Neural progenitor cell (in vitro differentiated cells): ENCODE measurements around the gene MCCC2. TPM values are rescaled to one million over a fixed set of nuclear protein-coding genes. Genes with fewer than 3 reads are reported as not detected.
"Not testable (repeated sequence)": the region's sequence is repeated elsewhere in the genome, so short reads cannot be mapped to it uniquely, and the experiment has no call there.

Experiments
- DNase-seq: peaks from one replicate; pipeline ENCODE4 v3.0.0-alpha.2; 2016; ENCODE audit warnings: low spot score
- H2AFZ ChIP-seq: fragments of 200-600 bp; sonication (generic); replicated peaks from 2 replicates; pipeline ENCODE4 v1.6.1; 2016; ENCODE audit warnings: antibody characterized with exemption
- H3F3A ChIP-seq: fragments of 200-600 bp; sonication (generic); 2 replicates; pipeline ENCODE4 v1.6.1; 2016; ENCODE audit warnings: antibody characterized with exemption, low read depth
- H3K27ac ChIP-seq: fragments of 200-600 bp; sonication (generic); 2 replicates; pipeline ENCODE4 v1.5.1; 2016; ENCODE audit warnings: mild to moderate bottlenecking
- H3K27me3 ChIP-seq: fragments of 200-600 bp; sonication (generic); 2 replicates; pipeline ENCODE4 v1.6.1; 2016; ENCODE audit warnings: mild to moderate bottlenecking, moderate library complexity
- H3K36me3 ChIP-seq: fragments of 200-600 bp; sonication (generic); 2 replicates; pipeline ENCODE4 v1.5.1; 2016
- H3K4me1 ChIP-seq: fragments of 200-600 bp; sonication (generic); 2 replicates; pipeline ENCODE4 v1.6.1; 2016; ENCODE audit warnings: mixed run types
- H3K4me2 ChIP-seq: fragments of 200-600 bp; sonication (generic); 2 replicates; pipeline ENCODE4 v1.6.1; 2016
- H3K4me3 ChIP-seq: fragments of 200-600 bp; sonication (generic); 2 replicates; pipeline ENCODE4 v1.5.1; 2016
- H3K79me2 ChIP-seq: fragments of 200-600 bp; sonication (generic); 2 replicates; pipeline ENCODE4 v1.6.1; 2016; ENCODE audit warnings: low read depth
- H3K9ac ChIP-seq: fragments of 200-600 bp; sonication (generic); 2 replicates; pipeline ENCODE4 v1.6.1; 2016
- H3K9me3 ChIP-seq: fragments of 200-600 bp; sonication (generic); 2 replicates; pipeline ENCODE4 v1.5.1; 2016; ENCODE audit warnings: low read depth
- H4K20me1 ChIP-seq: fragments of 200-600 bp; sonication (generic); 2 replicates; pipeline ENCODE4 v1.6.1; 2016; ENCODE audit warnings: low read depth
- H3K27ac Mint-ChIP-seq: 3 replicates; pipeline ENCODE4 v1.8.0; 2021; ENCODE audit warnings: mixed read lengths
- H3K27me3 Mint-ChIP-seq: 2 replicates; pipeline ENCODE4 v1.8.0; 2022; ENCODE audit warnings: low read depth, mild to moderate bottlenecking, inconsistent platforms, moderate library complexity, mixed read lengths; ENCODE audit not compliant: insufficient read depth
- H3K36me3 Mint-ChIP-seq: 3 replicates; pipeline ENCODE4 v1.8.0; 2021; ENCODE audit warnings: mixed read lengths
- H3K4me1 Mint-ChIP-seq: 3 replicates; pipeline ENCODE4 v1.8.0; 2021; ENCODE audit warnings: mixed read lengths
- H3K4me3 Mint-ChIP-seq: 3 replicates; pipeline ENCODE4 v1.8.0; 2021; ENCODE audit warnings: mild to moderate bottlenecking, moderate library complexity, mixed read lengths
- H3K9me3 Mint-ChIP-seq: 3 replicates; pipeline ENCODE4 v1.8.0; 2020; ENCODE audit warnings: mixed read lengths
- CTCF ChIP-seq: fragments of 200-600 bp; sonication (generic); IDR thresholded peaks from 2 replicates; pipeline ENCODE4 v1.5.1; 2017; ENCODE audit warnings: antibody characterized with exemption, mild to moderate bottlenecking
- EZH2 ChIP-seq: fragments of 200-600 bp; sonication (generic); IDR thresholded peaks from 2 replicates; pipeline ENCODE4 v1.6.1; 2017; ENCODE audit warnings: antibody characterized with exemption, mild to moderate bottlenecking, moderate library complexity
- EZH2phosphoT487 ChIP-seq: fragments of 200-600 bp; sonication (generic); IDR thresholded peaks from 2 replicates; pipeline ENCODE4 v1.6.1; 2017; ENCODE audit warnings: antibody characterized with exemption
- total RNA-seq: library from RNA; depleted of rRNA; stranded (reverse); fragments of >200 nt; gene quantifications from 2 replicates; pipeline ENCODE4 v1.2.3, GENCODE V29; 2015; ENCODE audit warnings: low replicate concordance

Gene MCCC2
- total RNA-seq, 1 donor from 2014 or later = 19.8 TPM

GRCh38 chr5:71563161-71563560, 24.0 kb upstream of the MCCC2 start:
- no peak overlapping the region for H3K27ac Mint-ChIP-seq
- no peaks in the 10 kb centered on the region for H3K4me1 ChIP-seq
- no peak overlapping the region for H3K9ac ChIP-seq
- peaks cover 11% of the 10 kb centered on the region for H3K36me3 ChIP-seq
- H3F3A ChIP-seq = no peaks in the 10 kb centered on the region
- no peaks in the 10 kb centered on the region for H3K9me3 Mint-ChIP-seq
- TF ChIP-seq EZH2phosphoT487 = no peak
- TF ChIP-seq EZH2 = no peak
- no peak for TF ChIP-seq CTCF
- no peaks in the 10 kb centered on the region for H3K79me2 ChIP-seq
- no peaks in the 10 kb centered on the region for H4K20me1 ChIP-seq
- H3K4me3 Mint-ChIP-seq = no peak overlapping the region
- H3K27me3 Mint-ChIP-seq = no peaks in the 10 kb centered on the region
- H3K27me3 ChIP-seq = no peaks in the 10 kb centered on the region
- H3K4me2 ChIP-seq = no peak overlapping the region
- no peak overlapping the region for H3K4me3 ChIP-seq
- no peaks in the 10 kb centered on the region for H3K9me3 ChIP-seq
- H3K27ac ChIP-seq = no peak overlapping the region
- no peaks in the 10 kb centered on the region for H3K4me1 Mint-ChIP-seq
- H2AFZ ChIP-seq = no peak overlapping the region
- peaks cover 17% of the 10 kb centered on the region for H3K36me3 Mint-ChIP-seq
- no peak for DNase-seq

- Histone ChIP-seq H3K36me3 (peaks cover 11% of the 10 kb centered on the region), H3K9me3 (no peaks in the 10 kb centered on the region), H3K79me2 (no peaks in the 10 kb centered on the region), H3F3A (no peaks in the 10 kb centered on the region), H3K27me3 (no peaks in the 10 kb centered on the region), H3K4me3 (no peak overlapping the region), H2AFZ (no peak overlapping the region), H3K27ac (no peak overlapping the region), H3K4me1 (no peaks in the 10 kb centered on the region), H3K4me2 (no peak overlapping the region), H4K20me1 (no peaks in the 10 kb centered on the region), H3K9ac (no peak overlapping the region)
- Mint-ChIP-seq H3K36me3 (peaks cover 19% of the 10 kb centered on the region), H3K4me1 (no peaks in the 10 kb centered on the region), H3K27ac (no peak overlapping the region), H3K27me3 (no peaks in the 10 kb centered on the region), H3K4me3 (no peak overlapping the region), H3K9me3 (no peaks in the 10 kb centered on the region)
- DNase-seq = no peak
- TF ChIP-seq EZH2phosphoT487 (no peak), EZH2 (no peak)
These were observed 22.2 kb upstream of the MCCC2 start for GRCh38 chr5:71564895-71565294.

- no peak for DNase-seq
- Histone ChIP-seq H3F3A (no peaks in the 10 kb centered on the region), H3K27me3 (no peaks in the 10 kb centered on the region), H3K9ac (no peak overlapping the region), H4K20me1 (no peaks in the 10 kb centered on the region), H3K4me2 (no peak overlapping the region), H3K27ac (no peak overlapping the region), H3K9me3 (no peaks in the 10 kb centered on the region), H3K36me3 (no peaks in the 10 kb centered on the region), H3K79me2 (no peaks in the 10 kb centered on the region), H3K4me3 (no peak overlapping the region), H3K4me1 (peaks cover 8% of the 10 kb centered on the region), H2AFZ (no peak overlapping the region)
- peaks cover 13% of the 10 kb centered on the region for H3K4me1 Mint-ChIP-seq
- H3K4me3 Mint-ChIP-seq = no peak overlapping the region
- no peak overlapping the region for H3K27ac Mint-ChIP-seq
- no peak for TF ChIP-seq EZH2phosphoT487
- no peak for TF ChIP-seq EZH2
- TF ChIP-seq CTCF = no peak
- peaks cover 2% of the 10 kb centered on the region for H3K9me3 Mint-ChIP-seq
- no peaks in the 10 kb centered on the region for H3K27me3 Mint-ChIP-seq
- peaks cover 6% of the 10 kb centered on the region for H3K36me3 Mint-ChIP-seq
These were observed 17.2 kb upstream of the MCCC2 start for GRCh38 chr5:71569748-71570509.

- not testable (repeated sequence) for H3K27me3 Mint-ChIP-seq, H2AFZ ChIP-seq, H3K9me3 ChIP-seq, H3K27ac ChIP-seq, H3K9ac ChIP-seq, H3K79me2 ChIP-seq, H3F3A ChIP-seq, H3K4me2 ChIP-seq, H3K4me1 ChIP-seq, H3K9me3 Mint-ChIP-seq, H4K20me1 ChIP-seq, H3K36me3 ChIP-seq, H3K4me3 Mint-ChIP-seq, DNase-seq, H3K27me3 ChIP-seq, H3K36me3 Mint-ChIP-seq, H3K4me3 ChIP-seq
- H3K4me1 Mint-ChIP-seq = peaks cover 13% of the 10 kb centered on the region
- peak overlapping the region; percentile 39 for H3K27ac Mint-ChIP-seq
These were observed 15.3 kb upstream of the MCCC2 start for GRCh38 chr5:71571811-71572210.
